ENCODE measurements around the gene KLF15. TPM values are rescaled to one million over a fixed set of nuclear protein-coding genes. Genes with fewer than 3 reads are reported as not detected.

Gene KLF15
- total and polyA plus RNA-seq, 2 of the 8 experiments (the other 6 are each of a cell fraction or from before 2014, with no cell fraction given): 15.7 to 19.5 TPM

DNA sequence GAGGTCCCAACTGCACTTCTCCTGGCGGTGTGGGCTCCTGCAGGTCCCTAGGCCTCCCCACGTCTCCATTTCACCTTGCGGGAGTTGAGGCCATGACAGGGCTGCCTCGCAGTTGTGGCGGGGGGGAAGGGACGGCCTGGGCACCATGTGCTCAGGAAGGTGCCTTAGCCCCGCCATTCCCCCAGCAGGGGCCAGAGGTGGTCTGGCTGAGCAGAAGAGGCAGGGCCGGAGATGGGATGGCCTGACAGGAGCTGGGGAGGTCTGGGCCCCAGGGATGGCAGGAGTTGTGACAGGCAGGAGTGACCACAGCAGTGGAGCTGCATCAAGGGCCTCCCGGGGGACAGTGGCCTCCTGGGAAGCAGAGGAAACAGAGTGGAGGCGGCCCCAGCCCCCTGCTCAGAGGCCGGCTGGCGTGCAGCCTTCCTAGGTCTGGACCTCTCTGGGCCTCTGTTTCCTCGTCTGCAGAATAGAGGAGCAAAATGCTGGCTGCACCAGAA, 18.7 kb upstream of the KLF15 start:
- Histone ChIP-seq H2BK12ac (ENCODE audit: low read depth, low read length) (no peak overlapping the region), H3K79me2 (ENCODE audit: control insufficient read depth in 1 of 2, insufficient read depth in 2 of 2, low read length in 2 of 2) (no peaks in the 10 kb centered on the region), H2AFZ (ENCODE audit: low read length) (no peak overlapping the region), H2BK15ac (ENCODE audit: low read length) (no peak overlapping the region), H2BK20ac (ENCODE audit: low read length) (no peak overlapping the region), H3K27me3 (replicated peaks in 1 of 4; ENCODE audit: control insufficient read depth in 3 of 4, extremely low read depth in 1 of 4, insufficient read depth in 3 of 4, low read length in 3 of 4) (no peaks in the 10 kb centered on the region), H3K18ac (ENCODE audit: extremely low read depth, low read length) (no peak overlapping the region), H4K20me1 (replicated peaks in 1 of 2; ENCODE audit: control insufficient read depth in 1 of 2, insufficient read depth in 2 of 2, low read length in 2 of 2) (no peaks in the 10 kb centered on the region), H3K4me1 (replicated peaks in 1 of 4; ENCODE audit: control insufficient read depth in 3 of 4, insufficient read depth in 4 of 4, low read length in 3 of 4) (peaks cover 0 to 5% (median 2%) of the 10 kb centered on the region in 4 experiments; a peak in 2 of 7 replicates), H4K5ac (ENCODE audit: insufficient read length, low read depth, low read length) (no peak overlapping the region), H4K91ac (replicated peaks; ENCODE audit: insufficient read length, low read length) (no peak overlapping the region), H3K36me3 (ENCODE audit: control insufficient read depth in 2 of 4, insufficient read depth in 4 of 4, low read length in 3 of 4) (no peaks in the 10 kb centered on the region), H3K4me2 (ENCODE audit: insufficient read depth in 1 of 2, low read depth in 2 of 2, low read length in 2 of 2) (no peak overlapping the region), H3K79me1 (ENCODE audit: low read depth, low read length) (no peaks in the 10 kb centered on the region), H3K23me2 (ENCODE audit: low read depth, low read length) (no peaks in the 10 kb centered on the region), H2BK5ac (ENCODE audit: low read depth, low read length) (no peak overlapping the region), H3K9ac (replicated peaks in 1 of 4; ENCODE audit: extremely low read depth in 1 of 4, low read depth in 3 of 4, low read length in 3 of 4) (no peak overlapping the region), H3K4ac (replicated peaks; ENCODE audit: insufficient read length, low read depth, low read length) (no peak overlapping the region), H3K4me3 (ENCODE audit: extremely low read depth in 1 of 4, insufficient read depth in 2 of 4, low read depth in 3 of 4, low read length in 4 of 4) (no peak overlapping the region), H3K27ac (ENCODE audit: low read depth, low read length) (no peak overlapping the region), H3K56ac (replicated peaks; ENCODE audit: insufficient read length, low read depth, low read length) (no peak overlapping the region), H4K8ac (ENCODE audit: extremely low read depth, insufficient read depth, low read length) (no peak overlapping the region), H2BK120ac (replicated peaks; ENCODE audit: low read depth, low read length) (no peak overlapping the region), H3K23ac (ENCODE audit: insufficient read length) (no peak overlapping the region), H3K9me3 (ENCODE audit: insufficient read depth in 2 of 2, low read depth in 1 of 2, low read length in 1 of 2) (peaks cover 4 to 6% of the 10 kb centered on the region in 2 experiments; a peak in 2 of 4 replicates), H2AK5ac (ENCODE audit: low read depth, low read length) (no peak overlapping the region), H3K14ac (ENCODE audit: insufficient read length) (no peak overlapping the region)
- ChIA-PET POLR2A (ENCODE audit: partially characterized antibody) (interaction anchor here (1.6 kb wide), 1 partner anchor 13 kb away, joined by 3 read pairs; no protein-coding TSS in a partner anchor), CTCF (ENCODE audit: partially characterized antibody) (interaction anchor here (0.7 to 1.0 kb wide), 3 partner anchors 14 to 116 kb away, joined by 3 to 5 read pairs (median 3); no protein-coding TSS in a partner anchor)
- 89% methylated on average over 12 of the region's 13 CpGs; no CpG with 5 or more reads in 1 of the 2 experiments for WGBS, 2 experiments (ENCODE audit: extremely low coverage in 1 of 2, insufficient coverage in 1 of 2, insufficient read length in 1 of 2, insufficient replicate concordance in 2 of 2, low coverage in 1 of 2, low lambda C conversion rate in 2 of 2, missing lambda C conversion rate in 1 of 2)
- DNase-seq (ENCODE audit: low read depth in 1 of 2, low spot score in 2 of 2): no peak
- no peak for FAIRE-seq
- no peak for TF ChIP-seq NANOG (IDR thresholded peaks at IDR 0.05; ENCODE audit: insufficient read depth, low read depth, low read length, poor library complexity, severe bottlenecking)
- TF ChIP-seq, protein P1, sequence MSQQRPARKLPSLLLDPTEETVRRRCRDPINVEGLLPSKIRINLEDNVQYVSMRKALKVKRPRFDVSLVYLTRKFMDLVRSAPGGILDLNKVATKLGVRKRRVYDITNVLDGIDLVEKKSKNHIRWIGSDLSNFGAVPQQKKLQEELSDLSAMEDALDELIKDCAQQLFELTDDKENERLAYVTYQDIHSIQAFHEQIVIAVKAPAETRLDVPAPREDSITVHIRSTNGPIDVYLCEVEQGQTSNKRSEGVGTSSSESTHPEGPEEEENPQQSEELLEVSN (IDR thresholded peaks at IDR 0.05): peak; percentile 45

Measured in H1 (cell line).